Astrocyte (in vitro differentiated cells and primary cell): Measurements from ENCODE around the gene TAF3. TPM values are rescaled to one million over a fixed set of nuclear protein-coding genes. Genes with fewer than 3 reads are reported as not detected.

Experiments
- DNase-seq: peaks from one replicate; pipeline ENCODE4 v3.0.0-alpha.2; 2010; ENCODE audit warnings: low read depth
- FAIRE-seq: peaks from 2 replicates; lab custom pipeline; 2011; peaks lifted over from hg19 to GRCh38; lab: Jason Lieb, UNC
- H2AFZ ChIP-seq: 2 replicates; pipeline ENCODE4 v1.6.0; 2012; ENCODE audit warnings: low read depth, low read length, inconsistent platforms
- H3K27ac ChIP-seq: 2 replicates; pipeline ENCODE4 v1.5.1; 2011; ENCODE audit warnings: low read depth, low read length, inconsistent platforms
- H3K27me3 ChIP-seq: 2 replicates; pipeline ENCODE4 v1.6.0; 2011; ENCODE audit warnings: low read length, inconsistent platforms; ENCODE audit not compliant: insufficient read depth
- H3K36me3 ChIP-seq: 2 replicates; pipeline ENCODE4 v1.5.1; 2011; ENCODE audit warnings: low read length, inconsistent platforms; ENCODE audit not compliant: insufficient read depth
- H3K4me1 ChIP-seq: 2 replicates; pipeline ENCODE4 v1.5.1; 2011; ENCODE audit warnings: low read length, inconsistent platforms; ENCODE audit not compliant: insufficient read depth
- H3K4me2 ChIP-seq: 2 replicates; pipeline ENCODE4 v1.6.0; 2012; ENCODE audit warnings: low read length, inconsistent platforms
- H3K4me3 ChIP-seq: 2 replicates; pipeline ENCODE4 v1.5.1; 2011; ENCODE audit warnings: low read depth, mild to moderate bottlenecking, low read length, inconsistent platforms; ENCODE audit not compliant: insufficient read depth
- H3K79me2 ChIP-seq: 2 replicates; pipeline ENCODE4 v1.6.0; 2012; ENCODE audit warnings: mild to moderate bottlenecking, low read length, inconsistent platforms; ENCODE audit not compliant: insufficient read depth
- H3K9ac ChIP-seq: 2 replicates; pipeline ENCODE4 v1.6.0; 2012; ENCODE audit warnings: mild to moderate bottlenecking, low read length, inconsistent platforms
- H3K9me3 ChIP-seq: 2 replicates; pipeline ENCODE4 v1.5.1; 2012; ENCODE audit warnings: low read depth, mild to moderate bottlenecking, low read length, inconsistent platforms; ENCODE audit not compliant: insufficient read depth
- H4K20me1 ChIP-seq: 2 replicates; pipeline ENCODE4 v1.6.0; 2012; ENCODE audit warnings: low read length, inconsistent platforms; ENCODE audit not compliant: insufficient read depth
- H3K27ac Mint-ChIP-seq: one replicate; pipeline ENCODE4 v1.8.0; 2021; ENCODE audit warnings: mild to moderate bottlenecking, mixed read lengths; ENCODE audit not compliant: unreplicated experiment
- H3K27me3 Mint-ChIP-seq: one replicate; pipeline ENCODE4 v1.8.0; 2021; ENCODE audit warnings: low read depth, mixed read lengths; ENCODE audit not compliant: unreplicated experiment
- H3K36me3 Mint-ChIP-seq: one replicate; pipeline ENCODE4 v1.8.0; 2021; ENCODE audit warnings: low read depth, mixed read lengths; ENCODE audit not compliant: unreplicated experiment
- H3K4me1 Mint-ChIP-seq: one replicate; pipeline ENCODE4 v1.8.0; 2021; ENCODE audit warnings: low read depth, mixed read lengths; ENCODE audit not compliant: unreplicated experiment
- H3K4me3 Mint-ChIP-seq: one replicate; pipeline ENCODE4 v1.8.0; 2021; ENCODE audit warnings: mild to moderate bottlenecking, moderate library complexity, mixed read lengths; ENCODE audit not compliant: unreplicated experiment
- H3K9me3 Mint-ChIP-seq: one replicate; pipeline ENCODE4 v1.8.0; 2021; ENCODE audit warnings: mild to moderate bottlenecking, mixed read lengths; ENCODE audit not compliant: unreplicated experiment
- CTCF ChIP-seq: IDR thresholded peaks from 2 replicates; pipeline ENCODE4 v1.5.1; 2011; ENCODE audit warnings: low read depth, mild to moderate bottlenecking, inconsistent platforms, low read length, moderate library complexity; ENCODE audit not compliant: insufficient read depth
- EZH2 ChIP-seq: IDR thresholded peaks from 2 replicates; pipeline ENCODE4 v1.6.1; 2012; ENCODE audit warnings: mild to moderate bottlenecking, low read length, inconsistent platforms; ENCODE audit not compliant: insufficient read depth
- total RNA-seq: library from RNA; stranded (reverse); gene quantifications from 2 replicates; pipeline ENCODE4 v1.2.1, GENCODE V29; 2021

TAF3 gene
- total RNA-seq, 1 donor from 2014 or later: 10.2 TPM

- peak overlapping the region; percentile 93 for H3K4me3 ChIP-seq
- peak overlapping the region; percentile 79 for H3K27ac ChIP-seq
- FAIRE-seq (no peak), DNase-seq (peak; percentile 25)
- Mint-ChIP-seq H3K4me3 (peak overlapping the region; percentile 98), H3K36me3 (no peaks in the 10 kb centered on the region), H3K27me3 (peaks cover 2% of the 10 kb centered on the region), H3K27ac (peak overlapping the region; percentile 16), H3K9me3 (no peaks in the 10 kb centered on the region), H3K4me1 (peaks cover 11% of the 10 kb centered on the region)
- H3K4me1 ChIP-seq: peaks cover 4% of the 10 kb centered on the region
- peaks cover 9% of the 10 kb centered on the region for H3K27me3 ChIP-seq
- no peaks in the 10 kb centered on the region for H3K36me3 ChIP-seq
- H3K9me3 ChIP-seq: no peaks in the 10 kb centered on the region
- peak; percentile 23 for TF ChIP-seq CTCF
- TF ChIP-seq EZH2: no peak
- H2AFZ ChIP-seq: peak overlapping the region; percentile 89
- H3K9ac ChIP-seq: peak overlapping the region; percentile 92
- H3K79me2 ChIP-seq: peaks cover 26% of the 10 kb centered on the region
- peak overlapping the region; percentile 98 for H3K4me2 ChIP-seq
- H4K20me1 ChIP-seq: peaks cover 3% of the 10 kb centered on the region
These were observed 786 bp downstream of the TAF3 start for GRCh38 chr10:7819121-7819460.

DNA sequence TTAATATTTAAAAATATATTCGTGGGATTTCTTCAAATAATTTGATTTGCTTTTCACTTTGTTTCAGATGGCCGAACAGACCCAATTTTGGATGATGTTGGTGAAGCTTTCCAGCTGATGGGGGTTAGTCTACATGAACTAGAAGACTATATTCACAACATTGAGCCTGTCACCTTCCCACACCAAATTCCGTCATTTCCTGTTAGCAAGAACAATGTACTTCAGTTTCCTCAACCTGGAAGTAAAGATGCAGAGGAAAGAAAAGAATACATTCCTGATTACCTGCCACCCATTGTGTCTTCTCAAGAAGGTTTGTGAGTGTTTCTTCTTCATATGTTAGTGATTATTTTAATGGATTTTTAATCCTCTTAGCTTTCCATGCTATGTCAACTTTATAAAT is 5.9 kb downstream of the TAF3 start:
- Histone ChIP-seq H3K9me3 (no peaks in the 10 kb centered on the region), H3K9ac (no peak overlapping the region), H4K20me1 (peaks cover 8% of the 10 kb centered on the region), H3K27me3 (no peaks in the 10 kb centered on the region), H3K4me2 (no peak overlapping the region), H3K79me2 (peaks cover 35% of the 10 kb centered on the region), H3K4me3 (no peak overlapping the region), H3K4me1 (peaks cover 7% of the 10 kb centered on the region), H3K36me3 (peaks cover 14% of the 10 kb centered on the region), H3K27ac (no peak overlapping the region), H2AFZ (no peak overlapping the region)
- Mint-ChIP-seq H3K27me3 (no peaks in the 10 kb centered on the region), H3K9me3 (no peaks in the 10 kb centered on the region), H3K4me3 (no peak overlapping the region), H3K27ac (no peak overlapping the region), H3K36me3 (peaks cover 7% of the 10 kb centered on the region), H3K4me1 (peaks cover 14% of the 10 kb centered on the region)
- no peak for FAIRE-seq
- no peak for TF ChIP-seq EZH2
- no peak for TF ChIP-seq CTCF
- DNase-seq: no peak

DNA sequence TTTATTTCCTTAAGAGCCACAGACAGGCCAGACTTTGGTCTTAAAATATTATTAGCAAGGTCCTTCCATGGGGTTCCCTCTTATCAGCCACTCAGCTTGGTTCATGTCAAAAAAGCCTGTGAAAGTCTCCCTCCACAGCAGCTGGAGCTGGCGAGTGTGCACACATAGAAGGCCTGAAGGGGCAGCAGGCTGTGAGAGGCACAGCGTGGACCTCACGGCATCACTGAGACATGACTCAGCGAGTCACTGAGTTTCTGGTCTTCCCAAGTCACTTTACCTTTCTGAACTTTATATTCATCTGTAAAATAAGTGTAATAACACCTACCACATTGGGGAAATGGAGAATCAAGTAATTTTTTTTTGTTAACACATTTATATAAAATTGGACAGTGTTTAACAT is 8.7 kb downstream of the TAF3 start:
- Histone ChIP-seq H3K4me1 (peaks cover 4% of the 10 kb centered on the region), H3K4me2 (no peak overlapping the region), H2AFZ (no peak overlapping the region), H3K9ac (peak overlapping the region; percentile 12), H3K79me2 (peaks cover 33% of the 10 kb centered on the region), H3K4me3 (no peak overlapping the region), H3K9me3 (no peaks in the 10 kb centered on the region), H4K20me1 (peaks cover 9% of the 10 kb centered on the region), H3K27ac (peak overlapping the region; percentile 7), H3K36me3 (peaks cover 14% of the 10 kb centered on the region), H3K27me3 (no peaks in the 10 kb centered on the region)
- TF ChIP-seq CTCF (peak; percentile 36), EZH2 (no peak)
- DNase-seq (peak; percentile 59), FAIRE-seq (no peak)
- no peaks in the 10 kb centered on the region for H3K9me3 Mint-ChIP-seq
- peaks cover 8% of the 10 kb centered on the region for H3K36me3 Mint-ChIP-seq
- no peak overlapping the region for H3K4me3 Mint-ChIP-seq
- H3K4me1 Mint-ChIP-seq: peaks cover 6% of the 10 kb centered on the region
- H3K27me3 Mint-ChIP-seq: no peaks in the 10 kb centered on the region
- H3K27ac Mint-ChIP-seq: peak overlapping the region; percentile 85
